GM21723 (cell line): ENCODE data around the gene LEFTY1.
"Not testable (repeated sequence)": the region's sequence is repeated elsewhere in the genome, so short reads cannot be mapped to it uniquely, and the experiment has no call there.

Experiments
- ATAC-seq: cut with Tn5 transposase; IDR thresholded peaks from one replicate; pipeline ENCODE4 v1.9.1; 2021; ENCODE audit warnings: mild to moderate bottlenecking, moderate library complexity; ENCODE audit not compliant: unreplicated experiment

LEFTY1 gene

DNA sequence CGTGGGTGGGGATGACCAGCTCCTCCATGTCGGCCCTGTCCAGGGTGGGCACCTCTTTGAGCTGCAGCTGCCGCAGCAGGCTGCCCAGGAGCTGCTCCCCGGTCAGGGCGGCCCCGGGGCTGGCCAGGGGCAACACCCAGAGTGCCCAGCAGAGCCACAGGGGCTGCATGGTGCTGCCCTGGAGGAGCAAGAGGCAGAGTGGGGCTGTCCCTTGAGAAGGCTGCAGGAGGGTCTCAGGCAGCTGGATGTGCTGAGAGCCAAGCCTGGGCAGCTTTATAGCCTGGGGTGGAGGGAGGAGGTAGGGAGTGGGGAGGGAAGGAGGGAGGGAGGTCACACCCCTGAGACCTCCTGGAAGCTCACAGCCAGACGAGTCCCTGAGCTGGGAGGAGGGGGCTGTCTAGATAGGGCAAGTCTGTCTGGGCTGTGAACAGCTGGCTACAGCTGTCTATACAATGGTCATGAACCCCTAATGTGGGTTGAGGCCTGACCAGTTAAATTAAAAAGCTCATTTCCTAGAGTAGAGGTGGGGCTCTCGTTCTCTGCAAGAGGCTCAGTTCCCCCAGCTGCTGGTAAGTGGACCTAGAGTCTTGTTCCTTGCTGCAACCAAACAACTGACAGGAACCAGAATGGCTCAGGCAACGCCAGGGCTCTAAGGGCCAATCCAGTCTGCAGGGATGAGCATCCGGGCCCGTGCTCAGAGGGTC is at the start of gene LEFTY1:
LEFTY1 (minus strand) TSS at position 249 of the 704 bp plus-strand sequence; CDS start at position 169, 80 bp downstream.
- no peak for ATAC-seq

- ATAC-seq, result no peak
Measured at GRCh38 chr1:225937048-225937968, 48.4 kb upstream of the LEFTY1 start.

- ATAC-seq, result no peak
Measured at GRCh38 chr1:225936523-225936922, 47.6 kb upstream of the LEFTY1 start.

DNA sequence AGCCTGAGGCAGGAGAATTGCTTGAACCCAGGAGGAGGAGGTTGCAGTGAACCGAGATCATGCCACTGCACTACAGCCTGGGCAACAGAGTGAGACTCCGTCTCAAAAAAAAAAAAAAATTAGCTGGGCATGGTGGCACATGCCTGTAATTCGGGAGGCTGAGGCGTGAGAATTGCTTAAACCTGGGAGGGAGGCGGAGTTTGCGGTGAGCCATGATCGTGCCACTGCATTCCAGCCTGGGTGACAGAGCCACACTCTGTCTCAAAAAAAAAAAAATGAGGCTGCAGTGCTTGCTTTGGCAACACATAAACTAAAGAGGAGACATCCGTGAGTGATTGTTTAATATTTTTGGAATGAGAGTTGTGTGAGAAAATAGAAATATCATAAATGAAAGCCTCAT is 47.1 kb upstream of the LEFTY1 start:
- ATAC-seq, result not testable (repeated sequence)

- no peak for ATAC-seq
Measured at GRCh38 chr1:225934711-225935110, 45.8 kb upstream of the LEFTY1 start.

DNA sequence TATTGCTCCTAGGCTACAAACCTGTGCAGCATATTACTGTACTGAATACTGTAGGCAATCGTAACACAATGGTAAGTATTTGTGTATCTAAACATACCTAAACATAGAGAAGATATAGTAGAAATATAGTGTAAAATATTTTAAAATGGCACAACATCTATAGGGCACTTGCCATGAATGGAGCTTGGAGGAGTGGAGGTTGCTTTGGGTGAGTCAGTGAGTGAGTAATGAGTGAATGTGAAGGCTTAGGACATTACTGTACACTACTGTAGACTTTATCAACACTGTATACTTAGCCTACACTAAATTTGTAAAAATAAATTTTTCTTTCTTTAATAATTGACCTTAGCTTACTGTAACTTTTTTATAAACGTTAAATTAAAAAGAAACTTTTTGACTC is 44.1 kb upstream of the LEFTY1 start:
- ATAC-seq, result no peak

- ATAC-seq, result no peak
Measured at GRCh38 chr1:225931270-225932136, 42.6 kb upstream of the LEFTY1 start.

- ATAC-seq, result no peak
Measured at GRCh38 chr1:225930566-225930965, 41.6 kb upstream of the LEFTY1 start.

DNA sequence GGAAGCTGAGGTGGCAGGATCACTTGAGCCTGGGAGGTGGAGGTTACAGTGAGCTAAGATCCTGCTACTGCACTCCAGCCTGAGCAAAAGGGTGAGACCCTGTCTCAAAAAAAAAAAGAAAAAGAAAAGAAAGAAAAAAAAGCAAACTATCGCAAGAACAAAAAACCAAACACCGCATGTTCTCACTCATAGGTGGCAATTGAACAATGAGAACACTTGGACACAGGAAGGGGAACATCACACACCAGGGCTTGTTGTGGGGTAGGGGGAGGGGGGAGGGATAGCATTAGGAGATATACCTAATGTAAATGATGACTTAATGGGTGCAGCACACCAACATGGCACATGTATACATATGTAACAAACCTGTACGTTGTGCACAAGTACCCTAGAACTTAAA is 40.5 kb upstream of the LEFTY1 start:
- not testable (repeated sequence) for ATAC-seq

DNA sequence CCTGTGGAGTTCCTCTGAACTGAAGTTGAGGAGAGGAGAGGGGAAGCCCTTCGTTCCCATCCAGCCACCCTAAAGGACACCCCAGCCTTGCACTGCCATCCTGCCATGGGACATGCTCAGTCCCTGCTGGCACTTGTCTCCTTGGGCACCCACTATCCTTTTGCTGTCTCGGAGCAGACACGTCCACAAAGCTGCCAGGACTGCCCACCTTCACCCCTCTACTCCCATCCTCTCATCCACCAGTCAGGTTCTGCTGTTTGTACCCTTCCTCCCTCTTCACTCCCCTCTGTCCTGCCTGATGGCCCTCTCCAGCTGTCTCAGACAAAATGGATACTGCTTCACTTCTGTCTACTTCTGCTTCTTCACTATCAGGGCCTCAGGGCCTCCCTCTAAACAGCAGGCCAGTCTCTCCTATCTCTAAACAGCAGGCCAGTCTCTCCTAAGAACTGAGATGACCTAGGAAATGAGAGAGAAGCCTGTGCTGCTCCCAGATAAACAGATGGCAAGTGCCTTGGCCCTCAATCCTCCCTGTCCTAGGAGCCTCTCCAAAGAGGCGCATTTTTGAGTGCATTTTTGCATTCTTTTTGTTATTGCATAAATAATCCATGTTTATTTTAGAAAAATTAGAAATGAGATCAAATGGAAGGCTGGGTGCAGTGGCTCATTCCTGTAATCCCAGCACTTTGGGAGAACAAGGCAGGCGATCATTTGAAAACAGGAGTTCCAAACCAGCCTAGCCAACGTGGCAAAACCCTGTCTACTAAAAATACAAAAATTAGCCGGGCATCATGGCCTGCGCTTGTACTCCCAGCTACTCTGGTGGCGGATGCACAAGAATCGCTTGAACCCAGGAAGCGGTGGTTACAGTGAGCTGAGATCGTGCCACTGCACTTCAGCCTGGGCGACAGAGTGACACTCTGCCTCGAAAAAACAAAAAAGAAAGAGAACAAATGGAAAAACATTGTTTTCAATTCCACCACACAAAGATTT is 39.5 kb upstream of the LEFTY1 start:
- no peak for ATAC-seq

DNA sequence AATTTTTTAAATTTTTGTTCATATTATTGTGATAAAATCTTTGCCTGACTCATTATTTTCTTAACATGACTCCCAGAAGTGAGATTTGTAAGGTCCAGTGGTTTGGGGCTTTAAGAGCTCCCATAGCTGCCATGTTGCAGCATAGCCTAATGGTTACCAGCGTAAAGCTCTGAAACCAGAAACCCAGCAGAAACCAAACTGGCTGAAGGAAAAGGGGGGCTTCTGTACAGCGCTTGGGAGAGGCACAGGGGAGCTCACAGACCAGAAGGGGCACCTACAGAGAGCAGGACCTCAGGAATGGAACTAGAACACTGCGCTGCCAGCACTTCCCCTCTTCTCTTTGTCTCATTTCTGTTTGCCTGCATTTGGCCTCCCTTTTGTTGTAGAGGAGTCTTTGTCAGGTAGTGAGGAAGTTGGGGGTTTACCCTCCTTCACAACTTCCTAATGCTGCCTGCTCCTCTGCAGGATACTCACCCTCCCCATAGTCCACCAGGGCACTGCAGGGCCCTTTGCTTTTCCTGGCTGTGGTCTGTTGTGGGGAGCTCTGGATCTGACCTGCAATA is 37.7 kb upstream of the LEFTY1 start:
- no peak for ATAC-seq

- ATAC-seq, result peak; percentile 98
Measured at GRCh38 chr1:225923692-225924555, 35.0 kb upstream of the LEFTY1 start, which contains the start of gene PYCR2. Gene PYCR2 (minus strand): TSS chr1:225924250. CDS start chr1:225924110, 140 bp downstream.

GRCh38 chr1:225923381-225923691 is 34.4 kb upstream of the LEFTY1 start:
- no peak for ATAC-seq

- ATAC-seq, result no peak
Measured at GRCh38 chr1:225921734-225922709, 33.1 kb upstream of the LEFTY1 start.

- no peak for ATAC-seq
Measured at GRCh38 chr1:225919906-225920305, 31.0 kb upstream of the LEFTY1 start.

- ATAC-seq, result no peak
Measured at GRCh38 chr1:225918280-225918679, 29.3 kb upstream of the LEFTY1 start.

DNA sequence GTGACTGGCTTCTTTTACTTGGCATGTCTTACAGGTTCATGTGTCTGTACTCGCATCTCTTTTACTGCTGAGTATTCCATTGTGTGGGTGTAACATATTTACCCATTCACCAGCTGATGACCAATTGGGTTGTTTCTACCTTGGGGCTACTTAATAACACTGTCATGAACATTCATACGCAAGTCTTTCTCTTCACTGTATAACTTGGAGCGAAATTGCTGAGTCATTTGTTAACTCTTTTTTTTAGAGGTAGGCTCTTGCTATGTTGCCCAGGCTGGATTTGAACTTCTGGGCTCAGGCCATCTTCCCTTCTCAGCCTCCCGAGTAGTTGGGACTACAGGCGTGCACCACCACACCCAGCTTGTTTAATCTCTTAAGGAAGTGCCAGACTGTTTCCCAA is 28.6 kb upstream of the LEFTY1 start:
- ATAC-seq, result no peak
